ENCODE data around the gene TIMP2.
"Not testable (repeated sequence)": the region's sequence is repeated elsewhere in the genome, so short reads cannot be mapped to it uniquely, and the experiment has no call there.

TIMP2 gene, protein sequence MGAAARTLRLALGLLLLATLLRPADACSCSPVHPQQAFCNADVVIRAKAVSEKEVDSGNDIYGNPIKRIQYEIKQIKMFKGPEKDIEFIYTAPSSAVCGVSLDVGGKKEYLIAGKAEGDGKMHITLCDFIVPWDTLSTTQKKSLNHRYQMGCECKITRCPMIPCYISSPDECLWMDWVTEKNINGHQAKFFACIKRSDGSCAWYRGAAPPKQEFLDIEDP

DNA sequence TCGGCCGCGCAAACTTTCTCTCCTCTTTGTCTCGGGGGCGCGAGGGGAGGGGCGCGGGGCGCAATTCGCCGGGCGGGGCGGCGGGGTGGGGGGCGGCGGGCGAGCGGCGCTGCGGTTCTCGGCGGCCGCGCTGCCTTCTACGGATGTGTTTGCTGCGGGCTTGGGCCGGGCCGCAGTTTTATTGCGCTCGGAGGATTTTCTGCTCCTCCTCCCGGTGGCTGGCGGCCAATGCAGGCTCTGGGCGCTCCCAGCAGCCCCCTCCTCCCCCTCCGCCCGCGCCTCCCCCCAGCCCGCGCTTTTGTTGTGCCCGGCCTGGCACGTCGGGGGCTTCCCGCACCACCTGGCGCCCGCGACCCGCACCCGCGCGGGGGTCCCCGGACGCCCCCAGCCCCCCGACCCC lies at the start of gene TIMP2:
TIMP2 (minus strand) TSS at position 154 of the 400 bp plus-strand sequence. CDS start 299 bp downstream, outside the sequence.
- peak; percentile 41 for DNase-seq (ENCODE audit: low read depth)

DNA sequence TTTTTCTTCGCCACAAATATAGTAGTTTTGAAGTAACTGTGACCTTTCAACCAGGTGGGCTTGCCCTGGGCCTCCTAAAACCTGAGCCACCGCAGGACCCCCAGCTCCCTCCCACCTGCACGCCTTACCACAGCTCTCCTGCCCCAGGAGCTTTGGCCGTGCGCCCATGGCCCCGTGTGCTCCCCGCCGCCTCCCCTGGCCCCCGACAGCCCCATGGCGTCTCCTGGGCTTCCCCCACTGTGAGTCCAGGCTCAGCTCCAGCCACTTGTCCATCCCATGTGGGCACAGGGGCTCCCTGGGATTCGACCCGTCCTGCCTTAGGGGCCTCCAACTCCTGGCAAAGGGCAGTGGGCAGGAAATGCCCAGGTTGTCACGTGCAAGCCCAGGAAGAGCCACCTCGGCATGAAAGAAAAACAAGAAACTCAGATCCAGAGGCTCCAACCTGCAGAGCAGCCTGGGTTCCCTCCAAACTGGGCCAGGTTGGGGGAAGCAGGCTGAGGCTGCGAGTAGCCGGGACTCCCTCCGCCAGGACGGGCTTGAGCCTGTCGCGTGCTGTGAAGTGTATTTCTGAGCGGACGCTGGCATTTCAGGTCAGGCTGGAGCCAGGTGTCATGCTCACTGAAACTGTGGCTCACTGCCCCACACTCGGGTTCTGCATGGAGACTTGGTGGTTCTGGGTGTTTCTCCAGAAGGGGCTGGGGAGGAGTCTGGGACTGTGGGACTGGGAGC lies 48.8 kb upstream of the TIMP2 start:
- DNase-seq (ENCODE audit: low read depth), result no peak

DNA sequence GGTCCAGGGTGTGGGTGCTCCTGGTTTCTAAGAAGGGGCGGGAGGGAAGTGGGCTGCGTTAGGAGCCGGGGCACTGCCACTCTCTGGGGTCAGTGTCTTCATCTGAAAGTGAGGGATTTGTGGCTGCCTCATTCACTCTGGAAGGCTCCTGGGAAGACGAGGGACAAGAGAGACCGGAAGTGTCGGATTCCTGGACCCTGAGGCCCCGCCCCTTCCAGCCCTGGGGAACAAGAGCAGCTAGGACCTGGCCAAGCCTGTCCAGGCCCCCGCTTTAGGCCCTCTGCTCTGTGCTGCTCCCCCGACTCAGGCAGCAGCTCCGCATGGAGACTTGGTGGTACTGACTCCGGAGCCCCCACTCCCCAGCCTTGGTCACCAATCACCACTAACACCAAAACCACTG lies 48.0 kb upstream of the TIMP2 start:
- DNase-seq (ENCODE audit: low read depth), result no peak

DNA sequence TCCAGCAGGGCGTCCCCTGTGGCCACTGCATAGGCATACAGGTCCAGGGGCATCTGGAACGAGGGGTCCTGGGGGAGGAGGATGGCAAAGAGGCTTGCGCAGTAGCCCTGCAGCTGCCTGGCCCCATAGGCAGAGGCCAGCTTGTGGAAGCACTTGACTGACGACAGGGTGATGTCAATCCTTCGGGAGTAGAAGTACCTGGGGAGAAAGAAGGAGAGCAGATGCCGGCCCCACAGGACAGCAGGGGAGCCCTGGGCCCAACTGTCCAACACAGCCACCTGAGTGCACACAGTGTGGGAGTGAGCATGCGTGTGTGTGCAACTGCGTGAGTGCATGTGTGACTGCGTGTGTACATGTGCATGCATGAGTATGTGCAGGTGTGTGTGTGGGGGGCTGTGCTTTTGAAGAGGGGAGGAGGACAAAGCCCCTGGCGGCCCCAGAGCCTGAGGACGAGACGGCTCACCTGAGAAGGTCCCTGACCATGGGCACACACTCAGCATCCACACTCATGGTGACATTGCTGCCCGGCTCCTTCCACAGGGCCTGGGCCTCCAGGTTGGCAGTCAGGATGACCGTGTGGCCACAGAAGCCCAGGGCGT lies 47.4 kb upstream of the TIMP2 start:
- DNase-seq (ENCODE audit: low read depth), result no peak

DNA sequence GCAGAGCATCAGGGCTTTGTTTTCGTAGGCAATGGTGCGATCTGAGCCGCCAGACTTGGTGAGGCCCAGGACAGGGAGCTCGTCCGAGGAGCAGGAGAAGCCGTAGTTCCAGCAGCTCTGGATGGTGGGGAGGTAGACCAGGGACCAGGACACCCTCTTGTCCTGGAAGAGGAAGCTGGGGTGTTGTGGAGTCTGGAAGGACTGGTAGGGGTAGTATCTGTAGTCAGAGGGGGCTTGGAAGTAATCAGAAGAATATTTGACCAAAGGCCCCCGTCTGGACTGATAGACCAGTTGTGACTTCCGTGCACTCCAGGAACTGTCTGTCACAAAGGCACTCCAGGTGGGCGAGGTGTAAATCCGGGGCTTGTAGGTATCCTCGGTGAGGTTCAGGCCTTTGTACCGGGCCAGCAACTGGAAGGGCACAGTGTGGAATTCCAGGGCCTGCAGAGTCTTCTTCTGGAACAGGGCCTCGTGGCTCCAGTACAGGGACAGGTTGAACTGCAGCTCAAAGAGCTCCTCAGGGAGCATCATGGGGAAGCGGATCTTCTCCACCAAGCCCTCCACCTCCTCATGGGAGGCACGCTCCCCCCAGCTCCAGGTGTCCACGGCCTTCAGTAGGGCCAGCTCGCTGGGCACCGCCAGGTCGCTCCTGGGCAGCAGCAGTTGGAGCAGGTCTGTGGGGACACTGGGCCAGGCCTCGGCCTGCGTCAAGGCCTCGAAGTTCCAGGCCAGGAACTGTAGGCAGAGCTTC lies 46.7 kb upstream of the TIMP2 start:
- DNase-seq (ENCODE audit: low read depth), result no peak

DNA sequence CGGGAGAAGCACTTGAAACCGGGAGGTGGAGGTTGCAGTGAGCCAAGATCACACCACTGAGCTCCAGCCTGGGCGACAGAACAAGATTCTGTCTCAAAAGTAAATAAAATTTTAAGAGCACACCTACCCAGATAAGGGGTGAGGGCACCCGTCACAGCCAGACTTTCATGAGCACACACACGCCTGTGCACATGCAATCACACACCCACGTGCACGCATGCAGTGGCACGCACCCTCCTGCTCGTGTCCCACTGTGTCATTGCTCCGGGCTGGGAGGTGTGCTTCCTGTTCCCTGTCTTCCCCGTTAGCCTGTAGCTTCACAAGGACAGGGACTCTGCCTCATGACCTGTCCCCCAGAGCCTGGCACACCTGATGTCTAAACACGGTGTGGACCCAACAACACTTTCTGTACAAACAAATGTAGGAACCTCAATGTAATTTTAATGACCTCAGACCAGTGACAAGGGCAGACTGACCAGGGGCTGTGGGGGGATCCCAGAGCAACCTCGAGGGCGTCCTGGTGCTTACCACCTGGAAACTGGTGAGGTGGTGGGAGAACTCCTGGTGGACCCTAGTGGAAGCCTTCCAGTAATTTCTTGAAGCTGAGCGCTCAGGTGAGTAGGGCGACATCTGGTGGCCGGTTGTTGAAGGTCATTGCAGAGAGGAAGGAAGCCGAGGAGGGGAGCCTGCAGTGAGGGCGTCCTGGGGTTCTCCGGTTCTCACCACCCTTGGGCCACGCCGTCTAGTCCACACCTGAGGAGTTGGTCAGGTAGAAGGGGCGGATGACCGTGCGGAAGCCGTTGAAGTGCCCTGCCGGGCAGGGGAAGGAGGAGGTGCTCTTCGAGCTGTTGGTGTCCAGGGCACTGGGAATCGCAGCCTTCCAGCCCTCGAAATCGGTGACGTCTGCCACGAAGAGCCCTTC lies 45.9 kb upstream of the TIMP2 start:
- peak; percentile 67 for DNase-seq (ENCODE audit: low read depth)

DNA sequence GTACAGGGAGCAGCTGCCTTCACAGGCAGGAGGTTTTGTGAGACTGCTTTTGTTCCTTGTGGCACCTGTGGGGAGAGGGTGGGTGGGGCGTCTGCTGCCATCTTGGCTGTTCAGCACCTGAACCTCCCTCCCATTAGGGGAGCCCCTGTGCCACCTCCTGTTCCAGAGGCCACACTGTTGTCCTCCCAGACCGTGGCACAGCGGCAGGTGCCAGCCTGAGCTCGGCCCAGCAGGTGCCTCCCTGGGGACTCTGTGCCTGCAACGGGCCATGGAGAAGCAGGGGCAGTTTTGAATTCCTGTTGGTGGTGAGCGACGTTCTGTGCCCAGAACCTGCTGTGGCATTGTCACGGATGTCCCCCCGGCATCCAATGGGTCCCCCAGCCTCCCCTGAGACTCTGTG lies 44.7 kb upstream of the TIMP2 start:
- no peak for DNase-seq (ENCODE audit: low read depth)

DNA sequence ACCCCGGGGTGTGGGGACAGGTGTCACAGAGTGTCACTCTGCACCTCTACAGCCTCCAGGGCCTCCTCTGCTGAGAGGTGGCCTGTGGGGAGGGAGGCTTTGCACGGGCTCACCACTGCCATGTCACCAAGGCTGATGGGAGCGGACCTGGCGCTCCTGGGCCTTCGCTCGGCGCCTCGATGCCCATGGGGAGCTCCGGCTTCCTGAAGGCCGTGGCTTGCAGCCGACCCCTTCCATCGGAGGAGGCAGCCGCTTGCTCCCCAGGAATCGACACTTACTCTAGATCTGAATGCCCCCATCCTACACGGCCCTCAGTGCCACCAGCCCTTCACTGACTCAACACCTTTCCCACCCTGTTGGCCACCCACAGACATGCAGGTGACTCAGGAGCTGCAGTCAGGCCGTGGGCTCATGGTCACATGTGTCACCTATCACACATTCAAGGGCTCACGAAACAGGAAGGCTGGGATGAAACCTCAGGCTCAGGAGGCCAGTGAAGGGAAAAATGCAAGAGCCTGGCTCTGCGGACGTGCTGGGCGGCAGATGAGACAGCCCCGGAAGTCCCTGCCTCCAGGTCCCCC lies 42.7 kb upstream of the TIMP2 start:
- DNase-seq (ENCODE audit: low read depth), result no peak

DNA sequence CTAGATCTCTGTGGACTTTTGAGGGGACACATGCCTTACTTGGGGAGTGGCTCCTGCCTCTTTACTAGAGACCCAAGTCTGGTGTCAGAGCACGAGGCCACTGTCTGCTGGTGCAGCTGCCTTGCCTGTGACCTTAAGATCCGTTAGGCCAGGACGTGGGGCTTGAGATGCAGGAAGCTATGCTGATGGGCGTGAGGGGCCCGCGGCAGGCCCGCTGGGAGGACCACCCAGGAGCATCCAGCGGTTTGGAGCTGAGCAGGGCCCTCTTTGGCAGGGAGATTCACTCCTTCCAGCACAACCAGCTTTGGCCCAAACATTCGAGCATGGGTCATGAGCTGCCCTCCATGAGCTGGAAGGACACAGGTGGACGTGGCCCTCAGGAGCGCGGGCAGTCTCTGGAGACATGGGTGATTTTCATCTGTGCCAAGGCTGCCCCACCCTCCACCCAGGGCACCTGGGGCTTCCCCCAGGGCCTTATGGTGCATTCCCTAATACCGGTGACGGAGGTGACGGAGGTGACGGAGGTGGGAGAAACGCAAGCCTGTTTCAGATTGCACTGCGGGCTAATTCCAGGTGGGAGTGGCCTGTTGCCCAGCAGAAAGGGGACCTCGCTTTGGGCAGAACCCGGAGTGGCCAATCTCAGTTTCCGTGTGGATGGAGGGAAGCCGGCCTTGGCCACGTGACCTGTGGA lies 41.9 kb upstream of the TIMP2 start:
- DNase-seq (ENCODE audit: low read depth), result no peak

DNA sequence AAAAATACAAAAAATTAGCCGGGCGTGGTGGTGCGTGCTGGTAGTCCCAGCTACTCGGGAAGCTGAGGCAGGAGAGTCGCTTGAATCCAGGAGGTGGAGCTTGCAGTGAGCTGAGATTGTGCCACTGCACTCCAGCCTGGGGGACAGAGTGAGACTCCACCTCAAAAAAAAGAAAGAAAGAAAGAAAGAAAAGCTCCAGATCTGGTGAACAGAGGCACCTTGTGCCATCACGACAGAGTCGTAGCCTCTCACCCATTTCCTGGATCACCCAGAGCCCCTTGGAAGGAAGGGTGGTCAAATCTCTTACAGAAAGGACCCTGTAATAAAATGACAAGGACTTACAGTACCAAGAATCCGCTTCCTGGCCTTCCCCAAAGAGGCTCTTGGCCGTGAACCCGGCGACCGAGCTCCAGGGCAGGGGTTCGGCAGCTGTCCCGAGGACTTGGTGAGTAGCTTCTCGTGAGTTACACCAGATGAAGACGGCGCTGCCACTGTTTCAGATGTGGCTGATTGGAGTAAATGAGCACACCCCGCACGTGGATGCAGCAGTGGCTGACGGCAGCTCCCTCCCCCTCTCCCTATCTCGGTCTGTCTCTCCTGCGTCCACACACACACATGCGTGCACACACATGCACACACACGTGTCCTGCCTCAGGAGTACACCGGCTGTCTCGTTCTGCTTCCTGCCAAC lies 41.1 kb upstream of the TIMP2 start:
- no peak for DNase-seq (ENCODE audit: low read depth)

DNA sequence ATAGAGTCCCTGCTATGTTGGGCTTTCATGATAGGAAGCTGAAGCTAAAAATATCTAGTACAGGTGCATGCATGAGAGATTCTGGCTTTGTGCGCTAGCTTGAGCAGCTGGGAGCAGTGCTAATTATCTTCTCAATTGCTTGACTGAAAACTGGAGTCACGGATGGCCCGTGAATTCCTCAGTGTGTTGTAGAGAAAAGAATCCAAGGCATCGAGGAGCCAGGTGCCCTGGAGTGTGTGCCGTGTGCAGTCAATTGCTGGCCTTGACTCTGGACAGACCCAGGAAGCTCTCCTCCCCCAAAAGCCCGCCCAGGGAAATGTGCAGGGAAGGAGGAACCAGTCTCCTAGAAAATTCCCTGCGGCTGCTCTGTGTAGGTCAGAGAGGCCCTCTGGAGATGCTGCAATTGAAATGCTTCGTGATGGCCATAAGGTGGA lies 40.3 kb upstream of the TIMP2 start:
- DNase-seq (ENCODE audit: low read depth), result no peak

DNA sequence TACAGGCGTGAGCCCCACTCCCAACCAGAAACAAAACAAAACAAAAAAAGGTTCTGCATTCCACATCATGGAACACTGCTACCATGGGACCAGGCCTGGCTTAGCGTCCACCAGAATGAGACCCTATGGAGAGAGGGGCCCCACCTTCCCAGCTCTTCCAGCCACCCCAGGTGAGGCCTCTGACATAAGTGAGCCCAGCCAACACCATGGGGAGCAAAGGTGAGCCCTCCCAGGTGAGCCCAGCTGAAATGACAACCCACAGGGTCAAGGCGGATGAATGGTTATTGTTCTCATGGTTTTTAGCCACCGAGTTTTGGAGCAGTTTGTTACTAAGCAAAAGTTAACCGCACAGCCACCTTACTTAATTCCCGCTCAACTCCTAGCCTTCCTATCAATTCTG lies 38.2 kb upstream of the TIMP2 start:
- no peak for DNase-seq (ENCODE audit: low read depth)

DNA sequence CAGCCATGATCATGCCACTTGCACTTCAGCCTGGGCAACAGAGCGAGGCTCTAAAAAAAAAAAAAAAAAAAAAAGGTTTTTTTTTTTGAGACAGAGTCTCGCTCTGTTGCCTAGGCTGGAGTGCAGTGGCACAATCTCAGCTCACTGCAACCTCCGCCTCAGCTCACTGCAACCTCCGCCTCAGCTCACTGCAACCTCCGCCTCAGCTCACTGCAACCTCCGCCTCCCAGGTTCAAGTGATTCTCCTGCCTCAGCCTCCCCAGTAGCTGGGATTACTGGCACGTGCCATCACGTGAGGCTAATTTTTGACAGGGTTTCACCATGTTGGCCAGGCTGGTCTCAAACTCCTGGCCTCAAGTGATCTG lies 37.8 kb upstream of the TIMP2 start:
- DNase-seq (ENCODE audit: low read depth), result not testable (repeated sequence)

DNA sequence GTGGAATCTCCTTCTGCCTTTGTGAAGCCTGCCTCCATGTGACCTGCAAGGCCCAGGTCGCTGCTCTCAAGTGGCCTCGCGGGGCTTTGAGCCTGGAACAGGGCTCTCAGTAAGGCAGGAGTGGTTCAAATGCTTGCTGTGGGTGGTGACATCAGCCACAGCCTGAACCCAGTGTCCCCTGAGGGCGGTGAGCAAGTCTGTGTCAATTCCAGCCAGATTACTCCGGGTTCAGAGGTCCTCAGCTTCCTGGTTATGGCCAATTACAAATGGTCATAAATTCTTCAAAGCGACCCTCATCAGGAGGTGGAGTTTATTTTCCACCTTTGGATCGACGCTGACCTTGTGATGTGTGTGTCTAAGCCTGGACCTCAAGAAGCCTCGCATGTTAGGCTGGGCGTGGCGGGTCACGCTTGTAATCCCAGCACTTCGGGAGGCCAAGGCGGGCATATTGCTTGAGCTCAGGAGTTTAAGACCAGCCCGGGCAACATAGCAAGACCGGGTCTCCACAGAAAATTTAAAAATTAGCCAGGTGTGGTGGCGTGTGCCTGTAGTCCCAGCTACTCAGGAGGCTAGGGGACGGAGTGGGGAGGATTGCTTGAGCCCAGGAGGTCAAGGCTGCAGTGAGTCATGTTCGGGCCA lies 37.3 kb upstream of the TIMP2 start:
- DNase-seq (ENCODE audit: low read depth), result no peak

DNA sequence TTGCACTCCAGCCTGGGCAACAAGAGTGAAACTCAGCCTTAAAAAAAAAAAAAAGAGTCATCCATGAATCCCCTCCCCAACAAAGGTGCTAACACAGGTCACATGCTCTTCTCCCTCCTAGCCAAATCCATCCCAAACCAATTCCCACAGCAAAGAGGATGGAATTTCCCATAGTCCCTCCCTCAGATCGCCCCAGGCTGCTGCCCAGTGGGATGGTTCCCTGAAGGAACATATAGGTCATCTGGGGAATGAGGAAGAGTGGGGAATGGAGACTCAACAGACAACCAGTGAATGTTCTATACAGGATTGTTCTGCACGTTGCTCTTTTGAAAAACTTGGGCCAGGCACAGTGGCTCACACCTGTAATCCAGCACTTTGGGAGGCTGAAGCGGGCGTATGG lies 36.4 kb upstream of the TIMP2 start:
- no peak for DNase-seq (ENCODE audit: low read depth)

DNA sequence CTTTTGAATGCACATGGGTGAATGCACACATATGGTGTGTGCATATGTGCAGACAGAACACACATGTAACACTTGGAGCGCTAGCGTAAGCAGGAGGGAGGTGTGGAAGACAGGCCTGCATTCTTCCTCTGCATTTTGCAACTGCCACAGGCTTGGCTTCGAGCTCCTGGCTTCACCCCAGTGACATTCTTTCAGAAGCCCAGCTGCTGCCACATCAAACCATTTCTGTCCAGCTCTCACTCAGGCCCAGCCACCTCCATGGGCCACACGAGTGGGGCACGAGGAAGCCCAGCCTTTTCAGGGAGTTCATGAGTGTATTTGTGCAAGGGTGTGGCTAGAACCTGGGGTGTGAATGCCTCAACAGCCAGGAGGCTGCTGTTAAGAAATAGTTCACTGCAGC lies 35.7 kb upstream of the TIMP2 start:
- DNase-seq (ENCODE audit: low read depth), result no peak

DNA sequence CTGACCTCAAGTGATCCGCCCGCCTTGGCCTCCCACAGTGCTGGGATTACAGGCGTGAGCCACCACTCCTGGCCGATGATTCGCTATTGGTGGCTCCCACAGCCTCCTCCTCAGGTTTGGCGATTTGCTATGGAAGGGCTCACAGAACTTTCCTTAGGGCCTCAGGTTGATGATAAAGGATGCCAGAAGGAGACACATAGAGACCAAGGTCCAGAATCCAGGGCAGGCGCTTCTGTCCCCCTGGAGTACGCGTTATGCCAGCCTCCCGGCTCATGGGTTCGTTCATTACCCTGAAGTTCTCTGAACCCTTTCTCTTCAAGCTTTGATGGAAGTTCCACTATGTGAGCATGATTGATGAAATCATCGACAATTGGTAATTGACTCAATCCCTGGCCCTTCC lies 34.6 kb upstream of the TIMP2 start:
- DNase-seq (ENCODE audit: low read depth), result no peak

DNA sequence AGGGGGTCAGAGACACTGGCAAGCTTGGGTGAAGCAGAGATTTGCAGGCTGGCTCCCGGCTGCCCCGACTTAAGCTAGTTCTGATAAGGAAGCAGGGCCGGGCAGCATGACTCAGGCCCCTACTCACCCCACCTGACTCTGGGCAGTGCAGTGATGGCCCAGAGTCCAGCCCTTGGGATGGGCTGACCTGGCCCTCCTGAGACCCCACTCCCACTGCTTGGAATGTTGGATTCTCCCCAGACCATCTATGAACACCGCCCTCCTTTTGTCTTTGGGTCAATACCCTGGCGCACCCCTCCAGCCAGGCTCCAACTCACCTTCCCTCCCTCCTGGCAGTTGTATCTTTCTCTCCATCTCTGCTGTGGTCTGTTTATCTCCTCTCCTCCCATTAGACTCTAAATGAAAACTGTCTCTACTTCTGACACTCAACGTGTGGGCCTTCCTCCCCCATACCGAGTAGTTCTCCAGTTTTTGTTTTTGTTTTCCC lies 33.5 kb upstream of the TIMP2 start:
- DNase-seq (ENCODE audit: low read depth), result no peak

DNA sequence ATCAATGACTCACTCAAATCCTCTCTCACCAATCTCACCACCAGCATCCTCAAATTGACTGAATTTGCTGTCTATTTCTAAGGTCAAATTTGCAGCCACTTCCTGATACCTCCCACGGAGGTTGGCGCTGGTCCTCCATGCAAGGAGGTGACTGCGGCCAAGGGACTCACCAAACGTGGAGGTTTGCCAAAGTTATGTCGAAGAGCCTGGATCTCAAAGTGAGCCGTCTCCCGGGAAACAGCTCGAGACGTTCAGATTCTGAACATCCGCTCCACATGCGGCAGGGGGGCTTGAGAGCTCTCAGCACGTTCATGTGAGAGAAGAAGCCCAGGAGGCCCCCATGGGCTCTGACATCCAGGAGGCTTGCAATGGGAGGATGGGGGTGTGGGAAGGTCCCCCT lies 31.9 kb upstream of the TIMP2 start:
- no peak for DNase-seq (ENCODE audit: low read depth)
